ENCODE data around the gene BAZ2A. TPM values are rescaled to one million over a fixed set of nuclear protein-coding genes. Genes with fewer than 3 reads are reported as not detected.
A peak's percentile ranks its signal among the peaks of the same experiment; 100 is the strongest.

BAZ2A gene
- 35.0 and 53.4 TPM in 2 replicates for total RNA-seq (ENCODE audit: low replicate concordance)

- TF ChIP-seq CTCF (IDR thresholded peaks at IDR 0.05; ENCODE audit: insufficient read depth, low read length) = no peak
- H3K4me3 ChIP-seq (ENCODE audit: low read depth, low read length) = peak within 1 kb of the TSS; percentile 73
- peak; percentile 68 for DNase-seq (ENCODE audit: low read depth)
These were observed at the start of gene BAZ2A for GRCh38 chr12:56630180-56630632. Gene BAZ2A, minus strand, starts transcription at chr12:56630326. Its CDS starts 12,796 bp downstream, at chr12:56617530.

- no peak overlapping the region for H3K4me3 ChIP-seq (ENCODE audit: low read depth, low read length)
- TF ChIP-seq CTCF (IDR thresholded peaks at IDR 0.05; ENCODE audit: insufficient read depth, low read length) = no peak
- no peak for DNase-seq (ENCODE audit: low read depth)
These were observed 48.7 kb upstream of the BAZ2A start for GRCh38 chr12:56678852-56679251.

- no peak for TF ChIP-seq CTCF (IDR thresholded peaks at IDR 0.05; ENCODE audit: insufficient read depth, low read length)
- DNase-seq (ENCODE audit: low read depth) = no peak
- no peak overlapping the region for H3K4me3 ChIP-seq (ENCODE audit: low read depth, low read length)
These were observed 47.6 kb upstream of the BAZ2A start for GRCh38 chr12:56677680-56678079.

- no peak overlapping the region for H3K4me3 ChIP-seq (ENCODE audit: low read depth, low read length)
- DNase-seq (ENCODE audit: low read depth) = no peak
- TF ChIP-seq CTCF (IDR thresholded peaks at IDR 0.05; ENCODE audit: insufficient read depth, low read length) = no peak
These were observed 46.9 kb upstream of the BAZ2A start for GRCh38 chr12:56676851-56677580.

GRCh38 chr12:56671608-56672007 is 41.5 kb upstream of the BAZ2A start:
- DNase-seq (ENCODE audit: low read depth) = no peak
- no peak overlapping the region for H3K4me3 ChIP-seq (ENCODE audit: low read depth, low read length)
- no peak for TF ChIP-seq CTCF (IDR thresholded peaks at IDR 0.05; ENCODE audit: insufficient read depth, low read length)

- no peak overlapping the region for H3K4me3 ChIP-seq (ENCODE audit: low read depth, low read length)
- TF ChIP-seq CTCF (IDR thresholded peaks at IDR 0.05; ENCODE audit: insufficient read depth, low read length) = no peak
- DNase-seq (ENCODE audit: low read depth) = no peak
These were observed 40.7 kb upstream of the BAZ2A start for GRCh38 chr12:56670836-56671235.

GRCh38 chr12:56668197-56668457 is 38.0 kb upstream of the BAZ2A start:
- no peak overlapping the region for H3K4me3 ChIP-seq (ENCODE audit: low read depth, low read length)
- no peak for TF ChIP-seq CTCF (IDR thresholded peaks at IDR 0.05; ENCODE audit: insufficient read depth, low read length)
- DNase-seq (ENCODE audit: low read depth) = no peak

Measured in fibroblast of the aortic adventitia (primary cell).